ENCODE results near the gene RBCK1.
A peak's percentile ranks its signal among the peaks of the same experiment; 100 is the strongest.

Gene RBCK1

GRCh38 chr20:416950-417800 lies 9.1 kb downstream of the RBCK1 start:
- no peak for TF ChIP-seq EZH2 (IDR thresholded peaks at IDR 0.05; ENCODE audit: borderline replicate concordance, low read length)
- no peak for TF ChIP-seq CTCF (IDR thresholded peaks at IDR 0.05; ENCODE audit: low read length)
- no peak overlapping the region for H3K4me3 ChIP-seq (ENCODE audit: low read depth, low read length, poor library complexity, severe bottlenecking)
- H3K4me1 ChIP-seq (ENCODE audit: insufficient read depth, low read length, severe bottlenecking) = peaks cover 23% of the 10 kb centered on the region
- H3K4me2 ChIP-seq (ENCODE audit: low read length) = no peak overlapping the region
- H3K79me2 ChIP-seq (ENCODE audit: insufficient read depth, low read length) = 0 out of 2 replicates have a peak, but pooled peaks cover 8% of the 10 kb centered on the region
- H3K9me3 ChIP-seq (ENCODE audit: low read length) = no peaks in the 10 kb centered on the region
- no peaks in the 10 kb centered on the region for H4K20me1 ChIP-seq (ENCODE audit: insufficient read depth, low read length)
- H3F3A ChIP-seq (ENCODE audit: insufficient read depth, low read length) = no peaks in the 10 kb centered on the region
- no peak overlapping the region for H3K9ac ChIP-seq (ENCODE audit: low read length)
- no peak overlapping the region for H3K27ac ChIP-seq (ENCODE audit: low read depth, low read length, poor library complexity, severe bottlenecking)
- no peak overlapping the region for H2AFZ ChIP-seq (ENCODE audit: low read length)
- no peaks in the 10 kb centered on the region for H3K9me2 ChIP-seq (ENCODE audit: low read depth, low read length)
- H3K27me3 ChIP-seq (ENCODE audit: insufficient read depth, low read length) = no peaks in the 10 kb centered on the region
- H3K36me3 ChIP-seq (ENCODE audit: insufficient read depth, low read length) = peaks cover 50% of the 10 kb centered on the region

- Histone ChIP-seq H3K9me3 (ENCODE audit: low read length) (no peaks in the 10 kb centered on the region), H3K4me2 (ENCODE audit: low read length) (no peak overlapping the region), H2AFZ (ENCODE audit: low read length) (no peak overlapping the region), H3K4me3 (ENCODE audit: low read depth, low read length, poor library complexity, severe bottlenecking) (no peak overlapping the region), H4K20me1 (ENCODE audit: insufficient read depth, low read length) (no peaks in the 10 kb centered on the region), H3K79me2 (ENCODE audit: insufficient read depth, low read length) (0 out of 2 replicates have a peak, but pooled peaks cover 8% of the 10 kb centered on the region), H3K4me1 (ENCODE audit: insufficient read depth, low read length, severe bottlenecking) (peaks cover 23% of the 10 kb centered on the region), H3K9ac (ENCODE audit: low read length) (no peak overlapping the region), H3F3A (ENCODE audit: insufficient read depth, low read length) (no peaks in the 10 kb centered on the region), H3K27ac (ENCODE audit: low read depth, low read length, poor library complexity, severe bottlenecking) (no peak overlapping the region), H3K36me3 (ENCODE audit: insufficient read depth, low read length) (peaks cover 48% of the 10 kb centered on the region), H3K9me2 (ENCODE audit: low read depth, low read length) (no peaks in the 10 kb centered on the region), H3K27me3 (ENCODE audit: insufficient read depth, low read length) (no peaks in the 10 kb centered on the region)
- TF ChIP-seq EZH2 (IDR thresholded peaks at IDR 0.05; ENCODE audit: borderline replicate concordance, low read length) (no peak), CTCF (IDR thresholded peaks at IDR 0.05; ENCODE audit: low read length) (no peak)
Observed at GRCh38 chr20:417801-418342, 9.8 kb downstream of the RBCK1 start.

- Histone ChIP-seq H3K9me2 (ENCODE audit: low read depth, low read length) (no peaks in the 10 kb centered on the region), H4K20me1 (ENCODE audit: insufficient read depth, low read length) (no peaks in the 10 kb centered on the region), H3K79me2 (ENCODE audit: insufficient read depth, low read length) (0 out of 2 replicates have a peak, but pooled peaks cover 8% of the 10 kb centered on the region), H3K9ac (ENCODE audit: low read length) (peak overlapping the region; percentile 58; the same call in 1 of the 2 replicates), H3K27me3 (ENCODE audit: insufficient read depth, low read length) (no peaks in the 10 kb centered on the region), H3K4me1 (ENCODE audit: insufficient read depth, low read length, severe bottlenecking) (peaks cover 23% of the 10 kb centered on the region), H3K9me3 (ENCODE audit: low read length) (no peaks in the 10 kb centered on the region), H3F3A (ENCODE audit: insufficient read depth, low read length) (no peaks in the 10 kb centered on the region), H3K4me2 (ENCODE audit: low read length) (peak overlapping the region; percentile 61; the same call in 1 of the 2 replicates), H2AFZ (ENCODE audit: low read length) (no peak overlapping the region), H3K4me3 (ENCODE audit: low read depth, low read length, poor library complexity, severe bottlenecking) (peak overlapping the region; percentile 45), H3K36me3 (ENCODE audit: insufficient read depth, low read length) (peaks cover 42% of the 10 kb centered on the region), H3K27ac (ENCODE audit: low read depth, low read length, poor library complexity, severe bottlenecking) (peak overlapping the region; percentile 92)
- no peak for TF ChIP-seq CTCF (IDR thresholded peaks at IDR 0.05; ENCODE audit: low read length)
- TF ChIP-seq EZH2 (IDR thresholded peaks at IDR 0.05; ENCODE audit: borderline replicate concordance, low read length) = no peak
Observed at GRCh38 chr20:418858-419365, 10.8 kb downstream of the RBCK1 start.
